C4-2B (cell line): Measurements from ENCODE around the gene GLIPR1L1.

Experiments
- H3K27ac ChIP-seq: fragments of 450-650 bp; 2 replicates; pipeline ENCODE4 v1.5.1; 2017
- ZFX ChIP-seq: fragments of 450-650 bp; IDR thresholded peaks from 2 replicates; pipeline ENCODE4 v1.6.1; 2017
- TF ChIP-seq, protein P1 (sequence below): fragments of 450-650 bp; conservative IDR thresholded peaks from 2 replicates; pipeline ENCODE4 v1.5.1; 2017; ENCODE audit warnings: mild to moderate bottlenecking

Gene GLIPR1L1, protein sequence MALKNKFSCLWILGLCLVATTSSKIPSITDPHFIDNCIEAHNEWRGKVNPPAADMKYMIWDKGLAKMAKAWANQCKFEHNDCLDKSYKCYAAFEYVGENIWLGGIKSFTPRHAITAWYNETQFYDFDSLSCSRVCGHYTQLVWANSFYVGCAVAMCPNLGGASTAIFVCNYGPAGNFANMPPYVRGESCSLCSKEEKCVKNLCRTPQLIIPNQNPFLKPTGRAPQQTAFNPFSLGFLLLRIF

DNA sequence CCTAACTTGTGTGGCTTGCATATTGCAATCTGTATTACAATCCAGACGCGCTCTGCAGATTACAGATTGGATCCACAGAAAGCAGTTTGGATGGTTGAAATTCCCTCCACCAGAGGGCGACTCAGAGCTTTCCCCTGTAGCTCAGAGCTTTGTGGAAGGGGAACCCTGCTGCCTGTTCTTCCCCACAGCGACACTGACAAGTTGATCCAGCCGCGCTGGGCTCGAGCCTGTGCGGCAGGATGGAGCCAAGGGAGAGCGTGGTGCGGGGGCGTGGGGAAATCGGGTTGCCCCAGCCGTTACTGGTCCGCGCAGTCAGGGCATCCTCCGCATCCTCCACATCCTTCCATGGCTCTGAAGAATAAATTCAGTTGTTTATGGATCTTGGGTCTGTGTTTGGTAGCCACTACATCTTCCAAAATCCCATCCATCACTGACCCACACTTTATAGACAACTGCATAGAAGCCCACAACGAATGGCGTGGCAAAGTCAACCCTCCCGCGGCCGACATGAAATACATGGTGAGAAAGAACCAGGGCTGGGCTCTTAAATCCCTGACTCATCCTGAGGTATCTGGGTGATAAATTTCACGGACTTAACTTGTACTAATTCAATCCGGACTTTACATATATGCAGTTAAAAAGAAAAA lies at the start of gene GLIPR1L1:
Gene GLIPR1L1 (plus strand): TSS at position 287 of the 647 bp plus-strand sequence. CDS start 59 bp downstream, at position 346.
- no peak within 1 kb of the TSS for H3K27ac ChIP-seq

DNA sequence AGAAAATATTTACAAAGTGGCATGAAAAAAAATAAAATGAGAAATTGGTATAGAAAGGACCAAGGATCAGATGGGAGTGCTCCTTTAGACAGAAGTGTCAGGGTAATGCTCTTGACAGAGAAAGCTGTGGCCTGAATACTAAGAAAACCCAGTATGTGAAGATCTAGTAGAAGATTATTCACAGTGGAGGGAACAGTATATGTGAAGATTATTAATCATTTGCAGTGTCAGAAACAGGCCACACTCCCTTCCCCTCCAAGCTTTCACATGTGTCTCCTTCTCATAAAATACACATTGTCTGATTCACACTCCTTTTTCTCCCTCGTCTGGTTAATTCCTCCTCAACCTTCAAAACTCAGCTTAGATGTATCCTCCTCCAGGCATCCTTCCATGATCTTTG lies 45.6 kb upstream of the GLIPR1L1 start:
- no peak overlapping the region for H3K27ac ChIP-seq
- no peak for TF ChIP-seq ZFX
- TF ChIP-seq, protein P1, sequence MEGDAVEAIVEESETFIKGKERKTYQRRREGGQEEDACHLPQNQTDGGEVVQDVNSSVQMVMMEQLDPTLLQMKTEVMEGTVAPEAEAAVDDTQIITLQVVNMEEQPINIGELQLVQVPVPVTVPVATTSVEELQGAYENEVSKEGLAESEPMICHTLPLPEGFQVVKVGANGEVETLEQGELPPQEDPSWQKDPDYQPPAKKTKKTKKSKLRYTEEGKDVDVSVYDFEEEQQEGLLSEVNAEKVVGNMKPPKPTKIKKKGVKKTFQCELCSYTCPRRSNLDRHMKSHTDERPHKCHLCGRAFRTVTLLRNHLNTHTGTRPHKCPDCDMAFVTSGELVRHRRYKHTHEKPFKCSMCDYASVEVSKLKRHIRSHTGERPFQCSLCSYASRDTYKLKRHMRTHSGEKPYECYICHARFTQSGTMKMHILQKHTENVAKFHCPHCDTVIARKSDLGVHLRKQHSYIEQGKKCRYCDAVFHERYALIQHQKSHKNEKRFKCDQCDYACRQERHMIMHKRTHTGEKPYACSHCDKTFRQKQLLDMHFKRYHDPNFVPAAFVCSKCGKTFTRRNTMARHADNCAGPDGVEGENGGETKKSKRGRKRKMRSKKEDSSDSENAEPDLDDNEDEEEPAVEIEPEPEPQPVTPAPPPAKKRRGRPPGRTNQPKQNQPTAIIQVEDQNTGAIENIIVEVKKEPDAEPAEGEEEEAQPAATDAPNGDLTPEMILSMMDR, result no peak

More for the DNA sequence above, at the start of gene GLIPR1L1:
- TF ChIP-seq ZFX, result no peak
- TF ChIP-seq, protein P1, result peak; percentile 78

DNA sequence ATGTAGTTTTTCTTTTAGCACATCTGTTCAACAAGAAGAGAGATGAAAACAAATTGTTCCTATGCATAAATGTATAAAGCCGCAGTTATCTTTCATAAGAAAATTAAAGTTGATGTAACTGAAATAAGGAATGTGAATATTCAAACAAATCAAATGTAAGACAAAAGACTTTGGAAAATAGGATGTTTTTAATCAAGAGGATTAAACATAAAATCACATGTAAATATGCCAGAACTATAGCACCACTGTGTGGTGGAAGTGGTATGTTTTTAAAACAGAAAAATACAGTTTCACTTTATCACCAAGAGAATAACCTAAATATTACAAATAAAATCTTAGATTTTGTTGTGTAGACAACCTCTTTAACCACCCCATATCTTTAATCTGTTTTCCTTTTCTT lies 44.7 kb upstream of the GLIPR1L1 start:
- no peak overlapping the region for H3K27ac ChIP-seq
- TF ChIP-seq, protein P1, result peak; percentile 63
- TF ChIP-seq ZFX, result no peak

DNA sequence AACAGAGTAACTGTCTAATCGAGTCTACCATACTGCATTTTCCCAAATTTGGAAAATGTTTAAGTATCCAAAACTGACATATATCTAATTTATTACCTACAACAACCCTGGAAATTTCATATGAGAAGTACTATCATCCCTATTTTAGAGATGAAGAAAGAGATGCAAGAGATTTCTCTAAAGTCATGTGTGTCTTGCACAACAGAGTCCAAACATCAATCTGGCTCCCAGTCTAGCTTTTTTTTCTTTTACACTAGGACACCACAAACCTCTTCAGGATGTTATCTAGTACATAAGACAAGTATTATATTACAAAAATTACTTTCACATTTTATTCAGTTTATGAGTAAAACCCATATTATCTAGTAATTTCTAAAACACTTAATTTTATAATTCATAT lies 43.5 kb upstream of the GLIPR1L1 start:
- H3K27ac ChIP-seq, result no peak overlapping the region
- TF ChIP-seq, protein P1, result no peak
- no peak for TF ChIP-seq ZFX

DNA sequence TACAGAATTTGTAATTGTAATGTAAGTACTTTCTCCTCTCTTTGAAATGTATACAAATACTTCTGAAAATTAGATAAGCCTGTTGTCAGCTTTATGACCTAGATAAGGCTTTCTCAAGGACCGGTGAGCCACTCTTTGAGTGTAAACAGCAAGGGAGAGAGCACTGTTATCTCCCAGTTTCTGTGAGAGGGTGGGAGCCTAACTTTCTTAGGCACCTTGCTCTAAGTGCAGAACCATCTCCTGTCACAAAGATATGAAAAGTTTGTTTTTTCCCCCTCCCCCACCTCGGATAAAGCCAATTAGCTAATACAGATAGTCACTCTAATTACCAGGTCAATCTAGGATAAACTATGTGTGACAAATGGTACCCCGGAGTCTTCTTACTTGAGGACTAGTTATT lies 40.1 kb upstream of the GLIPR1L1 start:
- no peak overlapping the region for H3K27ac ChIP-seq
- TF ChIP-seq, protein P1, result no peak
- no peak for TF ChIP-seq ZFX

DNA sequence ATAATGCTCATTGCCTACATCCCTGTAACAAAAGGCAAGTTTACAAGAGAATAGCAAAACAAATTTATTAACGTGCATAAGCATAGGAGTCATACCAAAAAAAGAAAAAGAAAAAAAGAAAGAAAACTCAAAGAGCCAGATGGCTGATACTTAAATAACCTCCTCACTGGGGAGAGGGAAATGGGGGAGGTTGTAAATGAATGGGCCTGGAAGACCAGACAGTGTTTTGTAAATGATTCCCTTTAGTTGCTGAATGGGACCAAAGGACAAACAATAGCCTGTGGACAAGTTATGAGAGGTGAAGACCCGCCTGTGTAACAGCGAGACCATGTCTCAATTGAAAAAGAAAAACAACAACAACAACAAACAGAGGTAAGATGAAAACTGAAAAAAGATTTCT lies 39.7 kb upstream of the GLIPR1L1 start:
- TF ChIP-seq ZFX, result no peak
- TF ChIP-seq, protein P1, result no peak
- H3K27ac ChIP-seq, result no peak overlapping the region

DNA sequence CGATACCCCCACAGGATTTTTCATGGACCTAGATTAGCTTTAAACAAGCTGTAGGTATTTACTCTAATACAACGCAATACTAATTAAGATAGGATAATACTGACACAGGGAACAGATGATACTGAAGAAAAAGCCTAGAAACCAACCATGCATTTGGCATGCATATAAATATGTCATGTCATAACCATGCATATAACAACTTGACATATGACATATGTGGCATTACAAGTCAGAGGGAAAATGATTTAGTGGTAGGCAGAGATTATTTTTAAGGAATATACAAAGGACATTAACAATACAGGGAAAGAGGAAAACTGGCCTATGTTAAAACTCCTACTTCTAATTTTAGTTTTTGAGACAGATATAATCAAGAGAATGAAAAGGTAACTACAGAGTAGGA lies 32.2 kb upstream of the GLIPR1L1 start:
- TF ChIP-seq ZFX, result no peak
- TF ChIP-seq, protein P1, result no peak

More for the DNA sequence above, 32.2 kb upstream of the GLIPR1L1 start:
- no peak overlapping the region for H3K27ac ChIP-seq
